ENCODE results near the gene TTC39C. TPM values are rescaled to one million over a fixed set of nuclear protein-coding genes. Genes with fewer than 3 reads are reported as not detected.

Gene TTC39C
- total RNA-seq, 3 donors from 2014 or later: 8.1 to 14.6 (median 13.2) TPM

DNA sequence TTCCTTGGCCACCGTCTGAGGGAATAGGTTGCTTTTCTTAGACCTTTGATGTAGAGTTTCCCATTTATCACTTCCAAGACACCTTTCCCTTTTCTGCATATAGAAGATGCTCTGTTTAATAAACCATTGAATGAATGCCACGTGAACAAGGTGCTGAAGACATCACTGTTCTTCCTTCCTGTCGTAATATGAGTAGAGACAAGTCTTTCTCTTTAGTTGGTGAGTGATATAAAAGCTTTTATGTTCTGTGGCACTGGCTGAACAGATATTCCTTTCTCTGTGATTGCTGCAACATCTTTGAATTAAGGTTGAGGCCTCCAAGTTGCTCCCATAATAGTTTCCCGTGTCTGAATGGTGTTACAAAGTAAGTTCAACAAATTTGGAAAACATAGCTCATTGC lies 38.7 kb downstream of the TTC39C start:
- Histone ChIP-seq H3K36me3 (ENCODE audit: low read depth) (no peaks in the 10 kb centered on the region), H3K4me3 (no peak overlapping the region), H3K4me1 (ENCODE audit: low read depth) (peaks cover 11% of the 10 kb centered on the region), H3K9me3 (no peaks in the 10 kb centered on the region)
- intact Hi-C loops (cut with DNase I, micrococcal nuclease): no loop called here
- ATAC-seq (no peak), DNase-seq (no peak)
- TF ChIP-seq, protein P1, sequence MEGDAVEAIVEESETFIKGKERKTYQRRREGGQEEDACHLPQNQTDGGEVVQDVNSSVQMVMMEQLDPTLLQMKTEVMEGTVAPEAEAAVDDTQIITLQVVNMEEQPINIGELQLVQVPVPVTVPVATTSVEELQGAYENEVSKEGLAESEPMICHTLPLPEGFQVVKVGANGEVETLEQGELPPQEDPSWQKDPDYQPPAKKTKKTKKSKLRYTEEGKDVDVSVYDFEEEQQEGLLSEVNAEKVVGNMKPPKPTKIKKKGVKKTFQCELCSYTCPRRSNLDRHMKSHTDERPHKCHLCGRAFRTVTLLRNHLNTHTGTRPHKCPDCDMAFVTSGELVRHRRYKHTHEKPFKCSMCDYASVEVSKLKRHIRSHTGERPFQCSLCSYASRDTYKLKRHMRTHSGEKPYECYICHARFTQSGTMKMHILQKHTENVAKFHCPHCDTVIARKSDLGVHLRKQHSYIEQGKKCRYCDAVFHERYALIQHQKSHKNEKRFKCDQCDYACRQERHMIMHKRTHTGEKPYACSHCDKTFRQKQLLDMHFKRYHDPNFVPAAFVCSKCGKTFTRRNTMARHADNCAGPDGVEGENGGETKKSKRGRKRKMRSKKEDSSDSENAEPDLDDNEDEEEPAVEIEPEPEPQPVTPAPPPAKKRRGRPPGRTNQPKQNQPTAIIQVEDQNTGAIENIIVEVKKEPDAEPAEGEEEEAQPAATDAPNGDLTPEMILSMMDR (IDR thresholded peaks at IDR 0.05): no peak

DNA sequence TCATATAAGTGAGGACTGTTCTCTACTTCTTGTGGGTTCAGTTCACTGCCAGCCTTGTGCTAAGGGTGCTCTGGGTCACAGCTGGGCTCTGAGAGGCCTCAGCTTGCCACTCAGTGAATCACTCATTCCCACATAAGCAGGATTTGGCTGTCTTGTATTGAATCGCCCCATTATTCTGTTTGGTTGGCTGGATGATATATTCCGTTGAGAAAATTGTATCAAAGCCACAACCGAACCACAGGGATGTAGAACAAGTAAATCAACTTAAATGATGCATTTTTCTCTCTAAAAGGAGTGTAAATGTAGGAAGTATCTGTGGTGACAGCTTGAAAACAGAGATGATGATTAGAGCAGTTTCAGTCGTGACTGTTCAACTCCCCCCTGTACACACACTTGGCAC lies 39.6 kb downstream of the TTC39C start:
- TF ChIP-seq, protein P1 (IDR thresholded peaks at IDR 0.05): no peak
- no peak for DNase-seq
- intact Hi-C loops (cut with DNase I, micrococcal nuclease): no loop called here
- no peak overlapping the region for H3K4me3 ChIP-seq
- no peaks in the 10 kb centered on the region for H3K36me3 ChIP-seq (ENCODE audit: low read depth)
- peaks cover 11% of the 10 kb centered on the region for H3K4me1 ChIP-seq (ENCODE audit: low read depth)
- no peaks in the 10 kb centered on the region for H3K9me3 ChIP-seq
- ATAC-seq: no peak

DNA sequence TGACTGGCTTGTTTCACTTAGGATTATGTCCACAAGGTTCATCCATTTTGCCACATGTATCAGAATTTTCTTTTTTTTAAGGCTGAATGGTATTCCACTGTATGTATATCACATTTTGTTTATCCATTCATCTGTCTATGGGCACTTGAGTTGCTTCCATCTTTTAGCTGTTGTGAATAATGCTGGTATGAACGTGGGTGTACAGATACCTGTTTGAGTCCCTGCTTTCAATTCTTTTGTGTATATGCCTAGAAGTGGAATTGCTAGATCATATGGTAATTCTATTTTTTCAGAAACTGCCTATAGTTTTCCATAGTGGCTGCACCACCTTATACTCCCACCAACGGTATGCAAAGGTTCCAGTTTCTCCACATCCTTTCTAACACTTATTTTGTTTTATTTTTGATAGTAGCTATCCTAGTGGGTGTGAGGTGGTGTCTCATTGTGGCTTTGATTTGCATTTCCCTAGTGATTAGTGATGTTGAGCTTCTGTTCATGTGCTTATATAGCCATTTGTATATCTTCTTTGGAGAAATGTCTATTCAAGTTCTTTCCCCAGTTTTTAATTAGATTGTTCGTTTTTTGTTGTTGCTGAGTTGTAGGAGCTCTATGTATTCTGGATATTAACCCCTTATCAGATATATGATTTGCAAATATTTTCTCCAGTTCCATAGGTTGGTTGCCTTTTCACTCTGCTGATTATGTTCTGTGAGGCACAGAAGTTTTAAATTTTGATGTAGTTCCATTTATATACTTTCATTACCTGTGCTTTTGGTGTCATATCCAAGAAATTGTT lies 40.7 kb downstream of the TTC39C start:
- TF ChIP-seq, protein P1 (IDR thresholded peaks at IDR 0.05): no peak
- no peaks in the 10 kb centered on the region for H3K9me3 ChIP-seq
- ATAC-seq: no peak
- DNase-seq: no peak
- no peaks in the 10 kb centered on the region for H3K36me3 ChIP-seq (ENCODE audit: low read depth)
- no peak overlapping the region for H3K4me3 ChIP-seq
- intact Hi-C loops (cut with DNase I, micrococcal nuclease): no loop called here
- H3K4me1 ChIP-seq (ENCODE audit: low read depth): peaks cover 11% of the 10 kb centered on the region

DNA sequence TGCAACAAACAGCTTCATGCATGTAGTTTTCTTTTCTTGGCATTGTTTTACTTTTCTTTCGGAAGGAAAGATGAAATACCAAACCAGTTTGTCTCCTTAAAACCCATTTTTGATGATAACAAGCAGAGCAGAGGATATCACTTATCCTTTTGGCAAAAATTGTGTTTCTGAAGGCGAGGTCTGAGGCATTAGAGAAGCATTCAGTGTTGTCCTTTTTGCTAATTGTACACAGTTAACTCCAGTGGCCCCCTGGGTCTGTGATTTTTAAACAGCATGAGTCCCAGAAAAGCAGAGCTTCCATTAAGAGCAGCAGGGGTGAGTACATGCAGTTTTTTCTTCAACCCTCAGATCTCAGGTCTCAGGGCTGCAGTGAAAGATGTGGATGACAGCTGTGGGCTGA lies 41.3 kb downstream of the TTC39C start:
- intact Hi-C loops (cut with DNase I, micrococcal nuclease): no loop called here
- Histone ChIP-seq H3K36me3 (ENCODE audit: low read depth) (no peaks in the 10 kb centered on the region), H3K4me3 (no peak overlapping the region), H3K4me1 (ENCODE audit: low read depth) (peaks cover 9% of the 10 kb centered on the region), H3K9me3 (no peaks in the 10 kb centered on the region)
- DNase-seq (no peak), ATAC-seq (no peak)
- TF ChIP-seq, protein P1 (IDR thresholded peaks at IDR 0.05): no peak

DNA sequence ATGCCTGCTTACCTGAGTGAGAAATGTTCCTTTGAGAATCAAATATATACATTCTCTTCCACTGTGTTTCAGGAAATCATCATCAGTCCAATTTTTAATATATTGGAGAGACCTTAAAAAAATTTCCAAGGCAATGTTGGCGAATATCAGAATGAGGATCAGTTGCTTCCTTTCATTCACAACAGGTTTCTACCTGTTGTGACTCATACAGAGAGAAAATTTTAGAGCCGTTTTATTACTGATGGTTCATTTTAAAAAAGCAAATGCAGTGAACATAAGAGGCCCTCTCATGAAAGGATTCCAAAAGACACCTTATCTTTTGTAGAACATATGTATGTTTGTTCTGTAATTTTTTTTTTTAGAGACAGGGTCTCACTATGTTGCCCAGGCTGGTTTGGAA lies 42.0 kb downstream of the TTC39C start:
- no peak for ATAC-seq
- intact Hi-C loops (cut with DNase I, micrococcal nuclease): no loop called here
- TF ChIP-seq, protein P1 (IDR thresholded peaks at IDR 0.05): no peak
- Histone ChIP-seq H3K4me1 (ENCODE audit: low read depth) (peaks cover 4% of the 10 kb centered on the region), H3K4me3 (no peak overlapping the region), H3K36me3 (ENCODE audit: low read depth) (no peaks in the 10 kb centered on the region), H3K9me3 (no peaks in the 10 kb centered on the region)
- DNase-seq: no peak

Data from mucosa of descending colon (tissue), 3 donors.